ENCODE measurements around the gene XNDC1N. TPM values are rescaled to one million over a fixed set of nuclear protein-coding genes. Genes with fewer than 3 reads are reported as not detected.

Gene XNDC1N
- total and polyA plus RNA-seq, 9 of the 15 experiments (the other 6 are each of a cell fraction or from before 2014, with no cell fraction given) = 6.8 to 11.4 (median 9.7) TPM

GRCh38 chr11:71927820-71928736 lies at the start of gene XNDC1N (continued):
- TF ChIP-seq NEUROD1 (IDR thresholded peaks at IDR 0.05; ENCODE audit: borderline replicate concordance, low read depth, low read length, partially characterized antibody) = no peak
- TF ChIP-seq EZH2 (IDR thresholded peaks at IDR 0.05; ENCODE audit: borderline replicate concordance, low read depth, low read length) = no peak
- TF ChIP-seq SRSF9 (IDR thresholded peaks at IDR 0.05; ENCODE audit: borderline replicate concordance, low read depth, low read length) = no peak
- peak; percentile 62 for TF ChIP-seq MYC (IDR thresholded peaks at IDR 0.05; ENCODE audit: low read depth, low read length)
- no peak for TF ChIP-seq MYC (CRISPR knock-in tag; IDR thresholded peaks at IDR 0.05; ENCODE audit: borderline replicate concordance, low read depth)
- TF ChIP-seq POLR2A (conservative IDR thresholded peaks at IDR 0.05) = peak; percentile 77
- TF ChIP-seq POLR2G (IDR thresholded peaks at IDR 0.05; ENCODE audit: low read depth, low read length) = peak; percentile 69
- peak; percentile 95 to 97 for TF ChIP-seq E2F6 (IDR thresholded peaks at IDR 0.05; ENCODE audit: borderline replicate concordance in 1 of 2, extremely low read depth in 1 of 2, insufficient read depth in 1 of 2, insufficient read length in 1 of 2, low read depth in 1 of 2, low read length in 1 of 2, poor library complexity in 1 of 2, severe bottlenecking in 1 of 2)
- TF ChIP-seq ATF3 (IDR thresholded peaks at IDR 0.05) = no peak
- TF ChIP-seq ATF3 (CRISPR knock-in tag; conservative IDR thresholded peaks at IDR 0.05) = peak; percentile 54; the same call in 1 of the 2 replicates
- TF ChIP-seq POLR2AphosphoS5 (IDR thresholded peaks at IDR 0.05; ENCODE audit: control insufficient read depth, insufficient read depth, low read depth, low read length) = peak; percentile 50
- TF ChIP-seq ZKSCAN1 (IDR thresholded peaks at IDR 0.05; ENCODE audit: low read depth, low read length) = 0 out of 2 replicates have a peak, but pooled peaks have one; percentile 10
- TF ChIP-seq ZBTB2 (IDR thresholded peaks at IDR 0.05) = peak; percentile 26; the same call in 1 of the 2 replicates
- TF ChIP-seq ZNF586 (CRISPR knock-in tag; conservative IDR thresholded peaks at IDR 0.05) = no peak
- TF ChIP-seq NKRF (IDR thresholded peaks at IDR 0.05; ENCODE audit: borderline replicate concordance) = peak; percentile 68; the same call in 1 of the 2 replicates
- TF ChIP-seq CHD1 (IDR thresholded peaks at IDR 0.05; ENCODE audit: low read length) = no peak
- no peak for TF ChIP-seq RFX5 (IDR thresholded peaks at IDR 0.05; ENCODE audit: low read depth, low read length)
- peak; percentile 99 for TF ChIP-seq E2F3 (CRISPR knock-in tag; IDR thresholded peaks at IDR 0.05)
- 0 out of 2 replicates have a peak, but pooled peaks have one; percentile 50 for TF ChIP-seq ZNF134 (CRISPR knock-in tag; conservative IDR thresholded peaks at IDR 0.05)
- peak; percentile 98 for TF ChIP-seq CREB3L1 (IDR thresholded peaks at IDR 0.05; ENCODE audit: borderline replicate concordance, low read depth)
